Loucy (cell line): ENCODE results near the gene RGS7BP.

Experiments used
- H2AFZ ChIP-seq: fragments of 200-600 bp; sonication (generic); 2 replicates; pipeline ENCODE4 v1.6.0; 2016; ENCODE audit warnings: antibody characterized with exemption, mild to moderate bottlenecking, low read length, moderate library complexity
- H3F3A ChIP-seq: fragments of 200-600 bp; 2 replicates; pipeline ENCODE4 v1.6.0; 2016; ENCODE audit warnings: antibody characterized with exemption, low read depth, mild to moderate bottlenecking
- H3K27me3 ChIP-seq: fragments of 200-600 bp; sonication (generic); 2 replicates; pipeline ENCODE4 v1.6.1; 2014; ENCODE audit warnings: low read length, mild to moderate bottlenecking; ENCODE audit not compliant: insufficient read depth, poor library complexity, severe bottlenecking
- H3K36me3 ChIP-seq: fragments of 200-600 bp; sonication (generic); 2 replicates; pipeline ENCODE4 v1.6.1; 2016; ENCODE audit warnings: low read length; ENCODE audit not compliant: insufficient read depth
- H3K4me1 ChIP-seq: fragments of 200-600 bp; sonication (generic); 2 replicates; pipeline ENCODE4 v1.5.1; 2014; ENCODE audit warnings: low read length, mild to moderate bottlenecking; ENCODE audit not compliant: insufficient read depth, poor library complexity, severe bottlenecking
- H3K4me2 ChIP-seq: fragments of 200-600 bp; sonication (generic); 2 replicates; pipeline ENCODE4 v1.6.0; 2014; ENCODE audit warnings: antibody characterized with exemption, low read length, low read depth, mild to moderate bottlenecking; ENCODE audit not compliant: poor library complexity, severe bottlenecking
- H3K4me3 ChIP-seq: fragments of 200-600 bp; sonication (generic); 2 replicates; pipeline ENCODE4 v1.5.1; 2014; ENCODE audit warnings: low read length, mild to moderate bottlenecking, mixed read lengths; ENCODE audit not compliant: poor library complexity, severe bottlenecking
- H3K79me2 ChIP-seq: fragments of 200-600 bp; sonication (generic); 2 replicates; pipeline ENCODE4 v1.6.1; 2014; ENCODE audit warnings: low read length; ENCODE audit not compliant: insufficient read depth
- H3K9ac ChIP-seq: fragments of 200-600 bp; sonication (generic); 2 replicates; pipeline ENCODE4 v1.6.0; 2014; ENCODE audit warnings: mild to moderate bottlenecking, low read depth, low read length, moderate library complexity; ENCODE audit not compliant: poor library complexity, severe bottlenecking
- H3K9me2 ChIP-seq: fragments of 200-600 bp; sonication (generic); replicated peaks from 2 replicates; pipeline ENCODE4 v1.6.1; 2016; ENCODE audit warnings: low read depth, low read length, mixed read lengths
- H3K9me3 ChIP-seq: fragments of 200-600 bp; sonication (generic); 2 replicates; pipeline ENCODE4 v1.6.1; 2014; ENCODE audit warnings: mild to moderate bottlenecking, antibody characterized with exemption, low read length, low read depth; ENCODE audit not compliant: insufficient read depth
- H4K20me1 ChIP-seq: fragments of 200-600 bp; sonication (generic); 2 replicates; pipeline ENCODE4 v1.6.0; 2014; ENCODE audit warnings: antibody characterized with exemption, low read length, mild to moderate bottlenecking; ENCODE audit not compliant: insufficient read depth, poor library complexity, severe bottlenecking
- EZH2phosphoT487 ChIP-seq: fragments of 200-600 bp; IDR thresholded peaks from 2 replicates; pipeline ENCODE4 v1.6.1; 2018; ENCODE audit warnings: antibody characterized with exemption, mild to moderate bottlenecking, moderate library complexity, borderline replicate concordance
- TF ChIP-seq, protein P1 (sequence below): fragments of 200-600 bp; sonication (generic); conservative IDR thresholded peaks from 2 replicates; pipeline ENCODE4 v1.5.1; 2014; ENCODE audit warnings: mild to moderate bottlenecking, antibody characterized with exemption, low read length

Gene RGS7BP

DNA sequence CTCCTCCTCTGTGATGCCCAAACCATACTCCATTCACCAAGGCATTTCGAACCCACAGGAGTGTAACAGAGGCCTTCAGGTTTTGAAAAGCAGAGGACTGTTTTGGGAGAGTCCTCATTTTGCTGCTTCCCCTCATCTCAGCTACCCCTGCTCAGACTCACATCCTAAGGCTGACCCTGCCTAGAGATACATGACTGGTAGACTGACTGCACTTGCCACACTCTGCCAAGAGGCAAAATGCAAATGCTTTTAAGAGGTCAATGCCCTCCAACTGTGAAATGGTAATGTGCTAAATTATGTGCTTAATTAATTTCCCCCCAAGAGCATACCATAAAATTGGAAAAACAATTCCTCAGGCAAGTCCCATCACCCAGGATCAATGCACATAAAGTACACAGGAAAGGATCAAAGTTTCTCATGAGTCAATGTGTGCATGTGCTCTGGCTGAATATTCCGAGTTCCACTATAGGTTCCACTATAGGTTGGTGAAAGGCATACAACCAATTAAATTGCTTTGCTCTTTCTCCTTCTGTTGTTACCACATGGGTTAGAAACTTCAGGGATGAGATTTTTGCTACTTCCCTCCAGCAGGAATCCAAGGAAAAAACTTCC, 87.0 kb downstream of the RGS7BP start:
- Histone ChIP-seq H3F3A (no peaks in the 10 kb centered on the region), H3K4me3 (no peak overlapping the region), H3K79me2 (no peaks in the 10 kb centered on the region), H4K20me1 (no peaks in the 10 kb centered on the region), H3K4me2 (no peak overlapping the region), H3K4me1 (no peaks in the 10 kb centered on the region), H3K27me3 (no peaks in the 10 kb centered on the region), H2AFZ (no peak overlapping the region), H3K9me2 (no peaks in the 10 kb centered on the region), H3K36me3 (no peaks in the 10 kb centered on the region), H3K9ac (no peak overlapping the region), H3K9me3 (no peaks in the 10 kb centered on the region)
- TF ChIP-seq EZH2phosphoT487 = no peak
- TF ChIP-seq, protein P1, sequence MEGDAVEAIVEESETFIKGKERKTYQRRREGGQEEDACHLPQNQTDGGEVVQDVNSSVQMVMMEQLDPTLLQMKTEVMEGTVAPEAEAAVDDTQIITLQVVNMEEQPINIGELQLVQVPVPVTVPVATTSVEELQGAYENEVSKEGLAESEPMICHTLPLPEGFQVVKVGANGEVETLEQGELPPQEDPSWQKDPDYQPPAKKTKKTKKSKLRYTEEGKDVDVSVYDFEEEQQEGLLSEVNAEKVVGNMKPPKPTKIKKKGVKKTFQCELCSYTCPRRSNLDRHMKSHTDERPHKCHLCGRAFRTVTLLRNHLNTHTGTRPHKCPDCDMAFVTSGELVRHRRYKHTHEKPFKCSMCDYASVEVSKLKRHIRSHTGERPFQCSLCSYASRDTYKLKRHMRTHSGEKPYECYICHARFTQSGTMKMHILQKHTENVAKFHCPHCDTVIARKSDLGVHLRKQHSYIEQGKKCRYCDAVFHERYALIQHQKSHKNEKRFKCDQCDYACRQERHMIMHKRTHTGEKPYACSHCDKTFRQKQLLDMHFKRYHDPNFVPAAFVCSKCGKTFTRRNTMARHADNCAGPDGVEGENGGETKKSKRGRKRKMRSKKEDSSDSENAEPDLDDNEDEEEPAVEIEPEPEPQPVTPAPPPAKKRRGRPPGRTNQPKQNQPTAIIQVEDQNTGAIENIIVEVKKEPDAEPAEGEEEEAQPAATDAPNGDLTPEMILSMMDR = no peak

DNA sequence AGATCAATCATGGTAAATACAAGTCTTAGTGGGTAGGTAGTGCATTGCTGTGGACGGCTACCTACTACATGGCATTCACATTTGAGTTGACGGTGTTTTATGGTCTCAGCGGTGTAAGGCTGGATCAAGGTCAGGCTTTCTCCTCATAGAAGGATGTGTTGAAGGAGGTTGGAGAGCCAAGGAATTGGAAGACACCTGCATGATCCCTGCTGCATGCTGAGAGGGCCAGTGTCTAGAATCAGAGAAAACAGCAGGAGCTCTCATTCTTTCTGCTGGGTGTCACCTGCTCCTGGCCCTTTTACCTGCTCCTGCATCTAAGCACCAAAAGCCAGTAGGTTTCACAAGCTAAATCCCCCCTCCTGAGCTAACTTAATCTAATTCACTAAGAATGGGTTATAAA, 88.2 kb downstream of the RGS7BP start:
- H3K4me2 ChIP-seq = no peak overlapping the region
- H3K27me3 ChIP-seq = no peaks in the 10 kb centered on the region
- no peak overlapping the region for H3K4me3 ChIP-seq
- H3K9me2 ChIP-seq = no peaks in the 10 kb centered on the region
- no peaks in the 10 kb centered on the region for H4K20me1 ChIP-seq
- no peaks in the 10 kb centered on the region for H3K4me1 ChIP-seq
- no peaks in the 10 kb centered on the region for H3K36me3 ChIP-seq
- TF ChIP-seq, protein P1 = no peak
- no peak for TF ChIP-seq EZH2phosphoT487
- no peak overlapping the region for H2AFZ ChIP-seq
- no peaks in the 10 kb centered on the region for H3K79me2 ChIP-seq
- no peak overlapping the region for H3K9ac ChIP-seq
- H3F3A ChIP-seq = no peaks in the 10 kb centered on the region
- no peaks in the 10 kb centered on the region for H3K9me3 ChIP-seq

DNA sequence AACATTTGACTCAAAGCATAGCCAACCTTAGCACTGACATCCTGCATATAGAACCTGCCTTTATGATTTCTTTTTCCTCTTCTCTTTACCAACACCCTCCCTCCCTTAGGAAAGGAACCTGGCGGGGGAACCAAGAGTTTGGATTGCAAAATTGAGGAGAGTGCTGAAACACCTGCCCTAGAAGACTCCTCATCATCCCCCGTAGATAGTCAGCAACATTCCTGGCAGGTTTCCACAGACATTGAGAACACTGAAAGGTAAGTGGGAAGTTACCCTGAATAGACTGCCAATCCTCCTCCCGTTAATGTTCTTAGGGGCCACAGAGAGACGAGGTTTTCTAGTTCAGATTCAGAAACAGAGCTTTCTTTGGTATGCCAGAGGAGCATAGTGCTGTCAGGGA, 88.8 kb downstream of the RGS7BP start:
- no peak overlapping the region for H2AFZ ChIP-seq
- no peak overlapping the region for H3K4me3 ChIP-seq
- H3K36me3 ChIP-seq = no peaks in the 10 kb centered on the region
- H3K9me2 ChIP-seq = no peaks in the 10 kb centered on the region
- no peaks in the 10 kb centered on the region for H3K4me1 ChIP-seq
- H3K79me2 ChIP-seq = no peaks in the 10 kb centered on the region
- H3K4me2 ChIP-seq = no peak overlapping the region
- TF ChIP-seq, protein P1 = no peak
- TF ChIP-seq EZH2phosphoT487 = no peak
- no peaks in the 10 kb centered on the region for H4K20me1 ChIP-seq
- H3F3A ChIP-seq = no peaks in the 10 kb centered on the region
- H3K9ac ChIP-seq = no peak overlapping the region
- H3K9me3 ChIP-seq = no peaks in the 10 kb centered on the region
- no peaks in the 10 kb centered on the region for H3K27me3 ChIP-seq
